HG02938 (cell line): ENCODE data around the gene ZBTB16.

ENCODE experiments used
- ATAC-seq: cut with Tn5 transposase; IDR thresholded peaks from one replicate; pipeline ENCODE4 v1.9.1; 2021; ENCODE audit warnings: mild to moderate bottlenecking, moderate library complexity; ENCODE audit not compliant: unreplicated experiment

Gene ZBTB16

DNA sequence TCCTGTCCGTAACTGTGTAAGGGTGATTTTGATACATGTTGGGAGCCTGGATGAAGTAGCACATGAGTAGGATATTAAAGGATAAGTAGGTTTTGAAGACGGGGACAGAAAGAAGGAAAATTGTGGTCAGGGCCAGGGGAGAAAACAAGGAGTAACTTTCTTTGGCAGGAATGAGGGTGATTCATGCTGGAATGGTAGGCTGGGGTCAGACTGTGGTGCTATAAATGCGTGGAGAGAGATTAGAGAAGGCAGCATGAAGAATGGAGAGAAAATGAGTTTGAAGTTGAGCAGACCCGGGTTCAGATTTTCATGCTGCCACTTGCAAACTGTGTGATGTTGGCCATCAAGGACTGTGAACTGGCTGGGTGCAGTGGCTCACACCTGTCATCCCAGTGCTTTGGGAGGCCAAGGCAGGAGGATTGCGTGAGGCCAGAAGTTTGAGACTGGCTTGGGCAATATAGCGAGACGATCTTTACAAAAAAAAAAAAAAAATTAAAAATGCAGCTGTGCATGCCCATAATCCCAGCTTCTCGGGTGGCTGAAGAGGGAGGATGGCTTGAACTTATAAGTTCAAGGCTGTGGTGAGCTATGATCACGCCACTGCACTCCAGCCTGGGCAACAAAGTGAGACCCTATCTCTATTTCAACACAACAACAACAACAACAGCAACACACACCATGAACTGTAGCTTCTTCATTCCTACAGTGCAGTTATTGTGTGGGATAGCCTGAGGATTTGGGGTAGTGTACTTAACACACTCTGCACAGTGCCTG lies 22.3 kb downstream of the ZBTB16 start:
- no peak for ATAC-seq

DNA sequence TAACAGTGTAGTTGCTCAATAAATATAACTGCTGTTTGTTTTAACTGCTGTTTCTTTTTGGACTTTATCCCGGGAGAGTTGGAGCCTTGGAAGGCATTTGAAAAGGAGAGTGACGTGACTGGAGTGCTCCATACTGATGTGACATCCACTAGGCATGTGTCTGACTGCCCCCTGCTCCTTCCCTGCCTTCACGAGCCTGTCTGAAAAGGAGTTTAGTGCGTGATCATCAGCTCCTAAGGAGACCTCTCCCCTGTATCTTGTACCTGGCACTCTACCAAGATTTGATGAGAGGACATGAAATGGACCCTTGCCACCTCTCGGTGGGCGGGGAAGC lies 22.9 kb downstream of the ZBTB16 start:
- no peak for ATAC-seq

DNA sequence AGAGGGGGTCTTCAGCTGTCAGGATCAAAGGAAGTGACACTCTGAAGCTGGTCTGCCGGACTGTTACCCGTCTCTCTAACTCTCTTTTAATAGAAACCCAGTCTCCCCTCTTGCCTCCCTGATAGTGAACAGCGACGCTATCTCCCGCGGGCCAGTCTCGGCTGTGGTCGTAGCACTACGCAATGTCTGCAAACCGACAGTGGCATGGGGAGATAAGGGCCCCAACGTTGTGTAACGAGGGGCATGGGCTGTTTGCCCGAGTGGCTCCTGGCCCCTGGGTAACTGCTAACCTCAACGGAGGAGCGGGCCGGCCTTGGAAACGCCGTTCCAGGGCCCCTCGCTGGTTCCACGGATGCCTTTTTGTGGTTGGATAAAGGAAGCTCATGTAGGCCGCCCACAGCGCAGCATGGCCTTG lies 23.3 kb downstream of the ZBTB16 start:
- ATAC-seq: no peak

DNA sequence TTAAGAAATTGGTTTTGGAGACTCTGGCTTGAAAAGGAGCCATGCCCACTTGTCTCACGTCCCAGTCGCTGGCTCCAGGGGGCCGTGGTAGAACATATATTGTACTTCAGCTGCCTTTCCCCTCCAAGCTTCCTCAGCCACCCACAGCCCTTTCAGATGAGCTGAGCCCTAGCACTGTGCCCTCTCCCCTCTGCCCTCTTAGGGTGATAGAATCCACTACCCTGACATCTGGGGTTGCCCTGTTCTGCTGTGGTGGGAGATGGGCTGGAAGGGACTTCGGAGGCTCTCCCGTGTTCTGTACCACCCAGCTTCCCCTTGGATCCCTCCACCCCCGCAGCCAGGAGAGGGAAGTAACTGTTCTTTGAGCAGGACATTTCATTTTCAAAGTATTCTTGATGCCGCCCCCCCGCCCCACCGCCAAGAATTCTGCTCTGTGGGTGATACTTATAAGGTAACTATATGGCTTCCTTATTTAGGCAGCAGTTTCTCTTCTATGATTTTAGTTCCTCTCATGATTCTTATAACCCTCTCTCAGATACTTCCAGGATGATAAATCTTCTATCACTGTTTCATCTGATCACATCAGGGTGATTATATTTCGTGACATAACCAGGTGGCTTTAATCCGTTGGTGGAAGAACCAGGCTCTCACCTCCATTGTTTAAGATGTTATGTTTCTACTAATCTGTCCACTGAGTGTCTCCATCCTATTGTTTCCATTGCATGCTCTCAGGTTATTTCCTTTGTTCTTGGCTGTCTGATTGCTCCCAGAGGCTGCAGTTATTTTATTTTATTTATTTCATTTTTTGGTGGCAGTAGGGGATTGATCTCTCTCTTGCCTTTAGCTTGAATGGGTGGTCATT lies 24.1 kb downstream of the ZBTB16 start:
- ATAC-seq: no peak

DNA sequence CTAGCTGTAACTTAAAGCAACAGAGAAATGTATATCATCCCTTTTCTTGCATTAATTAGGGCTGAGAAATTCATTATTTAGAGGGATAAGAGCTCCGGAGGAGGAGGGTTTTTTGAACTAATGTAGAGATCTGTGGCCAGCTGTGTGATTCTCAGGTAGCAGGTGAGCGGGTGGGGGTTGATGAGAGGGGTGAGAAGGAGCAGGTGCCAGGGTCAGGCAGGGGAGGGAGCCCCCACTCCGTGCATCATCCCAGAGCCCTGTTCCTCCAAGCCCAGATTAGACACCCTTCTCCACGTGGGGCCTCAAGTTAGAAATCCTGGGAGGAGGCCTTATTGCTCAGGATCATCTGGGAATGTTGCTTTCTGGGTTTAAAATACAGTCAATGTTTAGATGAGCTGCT lies 24.9 kb downstream of the ZBTB16 start:
- ATAC-seq: no peak

DNA sequence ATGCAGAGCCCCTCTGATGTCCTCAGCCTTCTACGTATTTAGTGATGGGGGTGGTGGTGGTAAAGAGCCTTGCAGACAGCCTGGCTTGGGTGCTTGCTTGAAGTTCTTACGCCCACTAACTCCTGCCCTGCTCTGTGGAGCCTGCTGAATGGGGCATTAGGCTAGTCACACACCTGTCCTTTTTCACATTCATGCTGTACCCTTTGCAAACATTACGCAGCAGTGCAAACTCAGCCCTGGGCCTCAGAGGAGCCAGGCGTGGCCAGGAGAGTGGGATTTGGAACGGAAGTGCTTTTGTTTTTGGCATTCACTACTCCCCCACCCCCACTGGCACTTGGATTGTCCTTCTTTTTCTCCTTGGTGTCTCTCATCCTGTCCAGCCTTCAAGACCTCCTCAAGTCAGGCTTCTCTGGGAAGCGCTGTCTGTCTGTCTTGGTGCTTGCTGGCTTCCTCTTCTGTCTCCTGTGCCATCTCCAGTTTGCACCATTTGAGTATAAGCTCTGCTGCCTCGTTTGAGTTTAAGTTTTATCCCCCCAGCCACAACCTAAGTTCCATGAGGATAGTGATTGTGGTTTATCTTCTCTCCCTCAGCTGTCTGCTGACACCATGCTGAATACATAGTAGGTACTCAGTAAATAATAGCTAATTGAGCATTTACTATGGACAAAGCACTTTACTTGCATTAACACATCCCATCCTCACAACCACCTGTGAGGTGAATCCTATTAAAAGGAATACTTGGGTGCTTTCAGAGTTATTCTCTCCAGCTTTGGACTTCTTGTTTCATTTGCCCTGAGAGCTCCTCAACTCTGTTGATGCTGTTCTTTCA lies 26.7 kb downstream of the ZBTB16 start:
- no peak for ATAC-seq

DNA sequence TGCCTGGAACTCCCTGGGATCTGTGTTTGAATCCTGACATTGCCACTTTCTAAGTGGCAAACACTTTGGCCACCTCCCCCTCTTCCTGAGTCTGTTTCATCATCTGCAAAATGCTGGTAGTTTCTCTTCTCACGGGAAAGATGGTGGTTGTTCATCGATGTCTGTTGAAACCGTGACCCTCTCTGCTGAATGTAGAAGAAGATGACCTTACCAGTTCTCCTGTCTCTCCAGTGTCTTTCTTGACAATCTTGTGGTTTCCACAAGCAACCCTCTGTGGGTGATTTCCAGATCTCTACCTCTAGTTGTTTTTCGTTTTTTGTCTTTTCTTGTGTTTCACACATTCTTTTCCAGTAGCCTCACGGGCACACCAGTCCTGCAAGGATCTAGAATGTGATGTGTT lies 27.5 kb downstream of the ZBTB16 start:
- ATAC-seq: no peak

DNA sequence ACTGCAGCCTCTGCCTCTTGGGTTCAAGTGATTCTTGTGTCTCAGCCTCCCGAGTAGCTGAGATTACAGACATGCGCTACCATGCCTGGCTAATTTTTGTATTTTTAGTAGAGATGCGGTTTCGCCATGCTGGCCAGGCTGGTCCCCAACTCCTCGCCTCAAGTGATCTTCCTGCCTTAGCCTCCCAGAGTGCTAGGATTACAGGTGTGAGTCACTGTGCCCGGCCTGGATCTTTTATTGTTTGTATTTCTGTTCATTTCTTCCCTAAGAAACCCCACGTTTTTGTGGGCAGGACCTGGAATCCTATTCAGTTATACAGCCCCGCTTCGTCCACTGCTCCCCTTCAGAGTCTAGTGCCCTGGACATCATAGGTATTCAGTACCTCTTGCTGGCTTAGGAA lies 28.7 kb downstream of the ZBTB16 start:
- ATAC-seq: no peak

DNA sequence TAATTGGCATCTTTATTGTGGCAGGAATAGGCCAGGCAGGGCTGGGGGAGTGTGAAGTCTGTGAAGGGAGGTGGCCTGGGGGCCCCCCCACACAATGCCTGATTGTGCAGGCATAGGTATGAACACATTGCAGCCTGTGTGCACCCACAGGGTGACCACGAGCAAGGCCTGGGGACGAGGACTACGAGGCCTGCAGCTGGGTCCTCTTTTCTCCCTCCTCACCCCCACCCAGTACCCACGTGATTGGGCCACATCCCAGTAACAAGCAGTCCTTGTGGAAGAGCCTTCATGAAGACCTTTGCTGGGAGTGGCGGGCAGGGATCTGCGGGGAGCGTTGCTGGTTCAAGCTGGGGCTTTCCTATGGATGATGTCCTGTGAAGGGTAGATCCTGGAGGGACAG lies 29.3 kb downstream of the ZBTB16 start:
- no peak for ATAC-seq

DNA sequence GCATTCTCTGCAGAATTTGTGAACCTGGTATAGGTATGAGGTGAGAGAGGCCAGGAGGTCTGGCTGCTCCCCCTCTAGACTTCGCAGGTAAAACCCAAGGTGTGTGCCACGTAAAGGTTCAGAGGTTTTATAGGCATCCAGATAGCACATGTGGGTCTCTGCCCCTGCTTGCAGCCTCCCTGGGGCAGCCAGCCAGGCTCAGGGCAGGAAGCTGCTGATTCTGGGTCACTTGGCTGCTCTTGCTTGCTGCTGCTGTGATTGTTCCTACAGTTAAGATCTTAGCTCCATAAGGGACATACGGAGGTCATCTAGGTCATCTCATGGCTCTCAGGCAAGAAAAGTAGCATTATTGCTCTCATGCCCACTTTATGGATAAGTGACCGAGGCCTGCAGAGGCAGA lies 30.2 kb downstream of the ZBTB16 start:
- ATAC-seq: no peak

DNA sequence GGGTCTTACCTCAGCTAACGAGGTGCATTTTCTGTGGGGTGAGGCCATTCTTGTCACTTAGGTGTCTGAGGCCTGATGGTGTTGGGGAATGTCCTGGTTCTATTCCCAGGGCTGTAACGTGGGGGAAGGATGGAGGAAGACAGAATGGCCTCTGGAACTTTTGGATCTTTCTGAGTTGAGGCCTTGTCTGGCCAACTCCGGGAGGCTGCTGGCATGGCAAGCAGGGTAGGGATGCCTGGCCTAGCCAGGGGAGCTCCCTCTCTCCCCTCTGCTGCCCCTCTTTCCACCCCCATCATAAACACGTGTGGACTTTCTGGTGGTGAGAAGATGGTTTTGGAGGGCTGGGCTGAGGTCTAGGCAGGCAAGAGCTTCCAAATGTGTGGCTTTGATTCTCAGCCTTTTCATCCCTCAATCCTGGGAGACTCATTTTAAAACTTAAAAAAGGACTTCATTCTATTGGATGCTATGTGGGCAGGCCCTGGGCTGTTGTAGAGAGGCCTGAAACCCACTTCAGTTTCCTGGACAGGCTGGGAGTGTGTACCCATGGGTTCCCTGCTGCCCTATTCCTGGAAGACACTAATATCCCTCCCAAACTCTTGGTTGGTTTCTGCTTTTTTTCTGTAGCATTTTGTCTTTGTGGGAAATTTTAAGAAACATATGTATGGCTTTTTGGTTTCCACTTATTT lies 30.9 kb downstream of the ZBTB16 start:
- ATAC-seq: no peak

DNA sequence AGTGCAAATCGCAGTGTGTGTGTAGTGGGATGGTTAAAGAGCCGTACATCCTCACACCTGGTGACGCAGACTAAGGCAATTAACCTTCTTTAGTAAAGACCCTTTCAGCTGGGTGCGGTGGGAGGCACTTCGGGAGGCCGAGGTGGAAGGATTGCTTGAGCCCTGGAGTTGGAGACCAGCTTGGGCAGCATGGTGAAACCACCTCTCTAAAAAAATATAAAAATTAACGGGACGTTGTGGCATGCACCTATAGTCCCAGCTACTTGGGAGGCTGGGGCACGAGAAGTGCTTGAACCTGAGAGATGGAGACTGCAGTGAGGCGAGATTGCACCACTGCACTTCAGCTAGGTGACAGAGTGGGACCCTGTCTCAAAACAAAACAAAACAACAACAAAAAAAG lies 31.5 kb downstream of the ZBTB16 start:
- no peak for ATAC-seq

DNA sequence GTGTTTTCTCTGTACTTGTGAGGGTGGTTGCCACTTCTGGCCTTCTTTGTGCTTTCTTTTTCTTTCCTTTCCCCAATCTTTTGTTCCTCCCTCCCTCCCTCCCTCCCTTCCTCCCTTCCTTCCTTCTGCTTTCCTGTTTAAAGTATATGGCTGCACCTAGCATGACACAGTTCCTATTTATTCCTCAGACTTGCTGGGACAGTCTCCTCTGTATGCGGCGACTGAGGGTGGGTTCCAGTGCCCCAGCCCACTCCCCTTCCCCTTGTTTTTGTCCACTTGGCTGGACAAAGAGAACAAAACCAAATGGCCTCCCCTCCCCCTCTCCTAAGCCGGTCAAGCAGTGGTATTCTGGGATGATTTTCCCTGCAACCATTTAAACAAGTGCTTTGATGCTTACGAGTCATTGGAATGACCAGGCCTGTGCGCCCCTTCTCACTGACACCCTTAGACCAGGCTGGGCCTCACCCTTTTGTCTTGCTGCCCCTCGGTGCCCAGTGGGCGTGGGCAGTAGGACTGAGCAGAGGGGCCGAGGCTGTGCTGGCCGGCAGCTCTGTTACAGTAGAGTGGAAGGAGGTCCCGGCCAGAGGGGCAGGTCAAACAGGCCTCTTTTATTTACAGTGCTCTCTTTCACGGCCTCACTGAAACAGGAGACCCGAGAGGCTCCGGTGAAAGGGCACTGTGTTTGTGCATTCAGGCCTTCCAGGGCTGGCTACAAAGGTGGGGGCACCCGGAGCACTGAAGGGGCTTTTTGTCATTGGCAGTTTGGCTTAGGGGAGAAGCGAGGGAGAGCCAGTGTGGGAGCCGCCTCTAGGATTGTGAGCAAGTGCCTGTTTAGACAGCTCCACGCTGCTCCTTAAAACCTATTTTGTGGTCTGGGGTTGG lies 32.2 kb downstream of the ZBTB16 start:
- no peak for ATAC-seq

DNA sequence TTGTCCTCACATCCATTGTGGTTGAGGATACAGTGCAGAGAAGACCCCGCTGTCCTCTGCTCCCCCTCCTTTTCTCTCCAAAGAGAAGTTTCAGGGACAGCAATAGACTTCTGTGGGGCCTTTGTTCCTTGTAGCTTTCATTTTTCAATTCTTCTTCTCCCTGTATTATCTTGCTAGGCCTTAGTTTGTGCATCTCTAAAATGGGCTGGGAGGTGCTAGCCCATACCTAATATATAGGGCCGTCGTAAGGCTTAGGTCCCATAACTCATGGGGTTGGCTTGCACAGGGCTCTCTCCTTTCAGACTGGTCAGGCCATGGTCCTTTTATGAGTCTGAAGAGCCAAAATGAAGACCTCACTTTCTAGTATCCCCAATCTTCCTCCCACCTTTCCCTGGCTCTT lies 33.0 kb downstream of the ZBTB16 start:
- no peak for ATAC-seq

DNA sequence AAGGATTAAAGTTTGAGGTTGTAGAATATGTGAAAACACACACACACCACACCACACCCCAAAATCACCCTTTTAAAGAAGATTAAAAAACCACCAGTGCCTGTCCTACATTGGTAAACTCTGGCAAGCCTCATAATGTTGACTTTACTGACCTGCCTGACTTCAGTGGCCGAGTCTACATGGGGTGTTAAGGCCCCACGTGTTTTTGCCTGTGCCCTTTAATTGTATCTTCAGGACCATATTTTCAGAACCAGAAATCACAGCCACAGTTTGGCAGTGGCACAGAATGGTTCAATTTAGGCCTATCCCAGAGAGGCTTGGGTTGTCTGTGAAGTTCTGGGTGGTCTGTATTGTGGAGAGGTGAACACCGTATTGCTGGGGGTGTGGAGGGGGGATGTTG lies 33.4 kb downstream of the ZBTB16 start:
- no peak for ATAC-seq

DNA sequence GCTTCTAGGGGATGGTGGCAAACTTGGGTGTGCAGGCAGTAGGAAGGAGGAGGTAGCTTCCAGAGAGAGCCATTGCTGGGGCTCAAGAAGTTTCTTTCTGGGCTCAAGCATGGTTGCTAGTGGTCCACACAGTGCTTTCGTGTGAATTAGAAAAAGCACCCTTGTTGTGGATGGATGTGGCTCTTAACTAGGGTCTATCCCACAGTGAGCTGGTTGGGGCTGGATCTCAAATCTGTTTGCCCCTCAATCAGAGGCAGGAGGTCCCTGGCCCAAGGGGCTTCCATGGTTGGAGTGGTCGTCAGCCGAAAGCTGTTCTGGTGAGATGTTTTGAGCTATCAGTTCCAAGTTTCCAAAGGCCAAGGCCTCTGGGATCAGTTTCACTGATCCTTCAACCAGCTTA lies 35.0 kb downstream of the ZBTB16 start:
- no peak for ATAC-seq

DNA sequence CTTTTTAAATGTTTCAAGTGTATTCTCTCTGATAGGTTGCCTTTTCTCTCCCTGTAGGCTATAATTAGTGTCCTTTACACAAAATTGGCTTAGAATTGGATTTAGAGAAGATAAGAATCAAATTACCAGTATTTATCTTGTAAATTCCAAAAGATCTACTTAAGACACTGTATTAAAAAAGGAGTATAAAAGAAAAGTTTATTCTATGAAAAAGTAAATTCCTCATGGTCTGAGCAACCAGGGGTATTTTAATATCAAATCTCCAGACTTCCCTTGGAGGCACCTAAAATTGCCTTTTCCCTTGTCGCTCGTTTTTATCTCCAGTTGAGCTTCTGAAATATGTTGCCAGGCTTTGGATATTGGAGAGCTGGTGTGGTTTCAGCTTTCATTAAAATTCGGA lies 36.4 kb downstream of the ZBTB16 start:
- no peak for ATAC-seq

DNA sequence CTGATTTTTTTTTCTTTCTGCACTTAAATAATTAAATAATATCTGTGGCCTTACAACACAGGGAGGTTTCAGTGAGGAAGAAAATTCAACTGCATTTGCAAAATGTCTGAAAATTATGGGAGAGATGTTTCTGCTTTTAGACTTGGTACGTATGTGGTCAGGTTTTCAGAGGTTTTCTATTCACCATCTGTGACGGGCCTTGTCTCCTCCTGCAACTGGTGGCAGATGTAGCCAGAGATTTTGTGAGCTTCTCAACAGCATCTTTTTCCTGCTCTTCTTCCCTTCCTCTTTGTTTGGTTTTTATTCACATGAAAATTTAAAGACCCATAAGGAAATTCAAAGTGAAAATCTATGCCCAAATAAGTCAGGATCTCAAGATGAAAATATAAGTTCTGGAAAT lies 38.3 kb downstream of the ZBTB16 start:
- no peak for ATAC-seq

DNA sequence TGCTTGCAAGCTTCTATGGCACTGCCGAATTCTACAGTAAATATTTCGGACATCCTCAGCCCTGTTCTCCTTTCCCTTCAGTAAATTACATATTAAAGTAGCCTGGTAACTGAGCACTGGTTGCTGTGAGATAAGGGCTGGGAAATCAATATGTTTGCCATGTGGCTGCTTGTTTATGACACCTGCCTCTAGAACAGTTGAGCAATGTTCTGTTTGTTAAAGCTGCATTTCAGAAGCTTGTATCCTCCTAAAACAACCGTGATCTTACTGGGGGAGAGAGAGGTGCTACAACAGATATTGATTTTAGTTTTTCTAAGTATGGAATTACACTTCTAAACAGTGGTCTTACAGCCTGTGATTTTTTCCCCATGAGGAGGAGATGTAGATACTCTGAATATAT lies 39.4 kb downstream of the ZBTB16 start:
- ATAC-seq: no peak
